ENCODE measurements around the gene KIF3B. TPM values are rescaled to one million over a fixed set of nuclear protein-coding genes. Genes with fewer than 3 reads are reported as not detected.

The KIF3B gene
- total and polyA plus RNA-seq, 2 donors (not counting 1 experiment from before 2014, with no cell fraction given), result 12.7 to 17.5 TPM

DNA sequence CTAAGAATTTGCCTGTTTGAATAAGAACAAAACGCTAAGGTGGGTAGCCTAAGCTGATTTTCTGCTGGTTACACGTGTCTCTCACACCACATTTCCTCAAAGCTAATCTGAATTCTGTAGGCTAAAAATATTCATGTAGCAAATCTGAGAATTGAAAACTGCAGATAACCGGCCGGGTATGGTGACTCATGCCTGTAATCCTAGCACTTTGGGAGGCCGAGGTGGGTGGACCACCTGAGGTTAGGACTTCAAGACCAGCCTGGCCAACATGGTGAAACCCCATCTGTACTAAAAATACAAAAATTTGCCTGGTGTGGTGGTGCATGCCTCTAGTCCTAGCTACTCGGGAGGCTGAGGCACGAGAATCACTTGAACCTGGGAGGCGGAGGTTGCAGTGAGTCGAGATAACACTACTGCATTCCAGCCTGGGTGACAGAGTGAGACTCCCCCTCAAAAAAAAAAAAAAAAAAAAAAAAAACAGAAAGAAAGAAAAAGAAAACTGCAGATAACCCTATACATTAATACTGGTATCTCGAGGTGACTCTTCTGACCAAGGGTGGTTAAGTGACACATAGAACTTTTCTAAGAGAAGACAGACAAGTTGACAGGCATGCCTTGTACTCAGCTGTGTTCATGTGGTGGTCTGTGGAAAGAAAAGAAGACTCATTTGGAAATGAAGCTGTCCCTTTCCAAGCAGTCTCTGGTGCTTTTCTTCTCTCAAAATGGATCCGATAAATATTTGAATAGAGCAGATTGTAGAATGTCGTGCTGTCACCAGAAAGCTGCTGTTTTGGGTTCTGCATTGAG is 55.9 kb downstream of the KIF3B start:
- Mint-ChIP-seq H3K4me1 (peaks cover 40% of the 10 kb centered on the region), H3K9me3 (ENCODE audit: insufficient read depth) (no peaks in the 10 kb centered on the region), H3K27ac (peak overlapping the region; percentile 89), H3K4me3 (peak overlapping the region; percentile 35), H3K27me3 (no peaks in the 10 kb centered on the region)
- H3K4me1 ChIP-seq (ENCODE audit: control insufficient read depth in 2 of 2, insufficient read depth in 2 of 2, low read length in 2 of 2), result peaks cover 4 to 26% of the 10 kb centered on the region in 2 donors
- H3K27me3 ChIP-seq (replicated peaks in 1 of 4; ENCODE audit: control extremely low read depth in 1 of 4, control insufficient read depth in 3 of 4, insufficient read depth in 4 of 4, low read length in 3 of 4), result no peaks in the 10 kb centered on the region
- no peak overlapping the region for H3K4me2 ChIP-seq (replicated peaks; ENCODE audit: low read depth, low read length, poor library complexity, severe bottlenecking)
- peaks cover 3 to 46% of the 10 kb centered on the region in 2 experiments for H3K36me3 ChIP-seq (replicated peaks in 1 of 2; ENCODE audit: control extremely low read depth in 1 of 2, control insufficient read depth in 1 of 2, extremely low read depth in 1 of 2, insufficient read depth in 2 of 2, low read length in 1 of 2)
- POLR2A ChIA-PET, result no interaction called here
- 63% methylated on average over 5 of the region's 12 CpGs for WGBS (ENCODE audit: insufficient coverage)
- H3K9ac ChIP-seq (ENCODE audit: low read length), result no peak overlapping the region
- ATAC-seq (ENCODE audit: low read depth), result peak; percentile 11
- TF ChIP-seq, protein P1, sequence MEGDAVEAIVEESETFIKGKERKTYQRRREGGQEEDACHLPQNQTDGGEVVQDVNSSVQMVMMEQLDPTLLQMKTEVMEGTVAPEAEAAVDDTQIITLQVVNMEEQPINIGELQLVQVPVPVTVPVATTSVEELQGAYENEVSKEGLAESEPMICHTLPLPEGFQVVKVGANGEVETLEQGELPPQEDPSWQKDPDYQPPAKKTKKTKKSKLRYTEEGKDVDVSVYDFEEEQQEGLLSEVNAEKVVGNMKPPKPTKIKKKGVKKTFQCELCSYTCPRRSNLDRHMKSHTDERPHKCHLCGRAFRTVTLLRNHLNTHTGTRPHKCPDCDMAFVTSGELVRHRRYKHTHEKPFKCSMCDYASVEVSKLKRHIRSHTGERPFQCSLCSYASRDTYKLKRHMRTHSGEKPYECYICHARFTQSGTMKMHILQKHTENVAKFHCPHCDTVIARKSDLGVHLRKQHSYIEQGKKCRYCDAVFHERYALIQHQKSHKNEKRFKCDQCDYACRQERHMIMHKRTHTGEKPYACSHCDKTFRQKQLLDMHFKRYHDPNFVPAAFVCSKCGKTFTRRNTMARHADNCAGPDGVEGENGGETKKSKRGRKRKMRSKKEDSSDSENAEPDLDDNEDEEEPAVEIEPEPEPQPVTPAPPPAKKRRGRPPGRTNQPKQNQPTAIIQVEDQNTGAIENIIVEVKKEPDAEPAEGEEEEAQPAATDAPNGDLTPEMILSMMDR (IDR thresholded peaks at IDR 0.05), result no peak
- TF ChIP-seq EZH2 (IDR thresholded peaks at IDR 0.05; ENCODE audit: borderline replicate concordance, insufficient read depth, low read depth, low read length, poor library complexity, severe bottlenecking), result no peak
- no peaks in the 10 kb centered on the region for H4K20me1 ChIP-seq (ENCODE audit: control insufficient read depth, insufficient read depth, low read length, poor library complexity, severe bottlenecking)
- peak overlapping the region; percentile 47 to 69 for H3K27ac ChIP-seq (ENCODE audit: low read length in 2 of 2)
- no peak overlapping the region for H2AFZ ChIP-seq (ENCODE audit: insufficient read depth, low read depth, low read length, poor library complexity, severe bottlenecking)
- H3K9me3 ChIP-seq (ENCODE audit: control extremely low read depth in 1 of 3, control insufficient read depth in 2 of 3, insufficient read depth in 1 of 3, low read length in 2 of 3), result no peaks in the 10 kb centered on the region
- no peak overlapping the region for H3K4me3 ChIP-seq (ENCODE audit: control extremely low read depth in 1 of 5, extremely low read depth in 1 of 5, insufficient read depth in 1 of 5, low read depth in 2 of 5, low read length in 4 of 5)
- no peaks in the 10 kb centered on the region for H3K79me2 ChIP-seq (ENCODE audit: control insufficient read depth, insufficient read depth, low read length)
- DNase-seq, result no peak
- CTCF ChIA-PET, result interaction anchor here (0.7 to 1.5 kb wide), 2 partner anchors 18 to 319 kb away, joined by 3 to 4 read pairs; no protein-coding TSS in a partner anchor
- intact Hi-C loops (cut with micrococcal nuclease), result no loop called here

All from B cell (primary cell).